ENCODE results near the gene MAGEB16. TPM values are rescaled to one million over a fixed set of nuclear protein-coding genes. Genes with fewer than 3 reads are reported as not detected.

MAGEB16 gene
- total RNA-seq, 2 experiments from 2014 or later, result not detected

Other genes with a start within 250 kb of the MAGEB16 start
- gene CFAP47, start 121.4 kb downstream of the MAGEB16 start, total RNA-seq, result not detected

Measured in activated CD8-positive, alpha-beta memory T cell treated with anti-CD3 and anti-CD28 coated beads, Interleukin-2, amount 10 ng/mL, durations not matched to agents 7 days and 5 days (primary cell).